H1 (cell line): Measurements from ENCODE around the gene ABCD1. TPM values are rescaled to one million over a fixed set of nuclear protein-coding genes. Genes with fewer than 3 reads are reported as not detected.
"Not testable (repeated sequence)": the region's sequence is repeated elsewhere in the genome, so short reads cannot be mapped to it uniquely, and the experiment has no call there.

ENCODE experiments used
- CTCF ChIA-PET: fragments of 300-600 bp; sonication (Branson Sonifier 250); formaldehyde crosslinking; loops from one replicate; lab custom pipeline; 2021; ENCODE audit not compliant: partially characterized antibody; lab: Charles Lee
- POLR2A ChIA-PET: fragments of 300-600 bp; sonication (Branson Sonifier 250); formaldehyde crosslinking; loops from one replicate; lab custom pipeline; 2021; ENCODE audit warnings: inconsistent platforms; ENCODE audit not compliant: partially characterized antibody; lab: Charles Lee
- DNase-seq, 2 experiments: peaks; one replicate each; pipeline versions ENCODE4 v3.0.0 to v3.0.0-alpha.2; 2010 to 2022; ENCODE audit warnings: low spot score in 2 of 2, low read depth in 1 of 2, mixed read lengths in 1 of 2
- FAIRE-seq: peaks from 2 replicates; lab custom pipeline; 2011; peaks lifted over from hg19 to GRCh38; lab: Jason Lieb, UNC
- H2AFZ ChIP-seq: 2 replicates; pipeline ENCODE4 v1.8.1; 2012; ENCODE audit warnings: low read length, inconsistent platforms
- H2AK5ac ChIP-seq: 2 replicates; pipeline ENCODE4 v1.6.1; 2013; ENCODE audit warnings: low read depth, low read length
- H2BK120ac ChIP-seq: replicated peaks from 2 replicates; pipeline ENCODE3; 2013; ENCODE audit warnings: low read depth, low read length, inconsistent platforms
- H2BK12ac ChIP-seq: 2 replicates; pipeline ENCODE4 v1.6.1; 2013; ENCODE audit warnings: low read depth, low read length
- H2BK15ac ChIP-seq: 2 replicates; pipeline ENCODE4 v1.6.1; 2013; ENCODE audit warnings: low read length
- H2BK20ac ChIP-seq: 2 replicates; pipeline ENCODE4 v1.6.1; 2013; ENCODE audit warnings: low read length
- H2BK5ac ChIP-seq: 2 replicates; pipeline ENCODE4 v1.6.1; 2013; ENCODE audit warnings: low read depth, low read length
- H3K14ac ChIP-seq: 2 replicates; pipeline ENCODE4 v1.6.1; 2013; ENCODE audit warnings: inconsistent platforms; ENCODE audit not compliant: insufficient read length
- H3K18ac ChIP-seq: 2 replicates; pipeline ENCODE4 v1.6.1; 2013; ENCODE audit warnings: low read length; ENCODE audit errors: extremely low read depth
- H3K23ac ChIP-seq: 2 replicates; pipeline ENCODE4 v1.6.1; 2013; ENCODE audit warnings: inconsistent platforms; ENCODE audit not compliant: insufficient read length
- H3K23me2 ChIP-seq: 2 replicates; pipeline ENCODE4 v1.6.1; 2013; ENCODE audit warnings: low read depth, low read length
- H3K27ac ChIP-seq: 2 replicates; pipeline ENCODE4 v1.6.1; 2011; ENCODE audit warnings: low read depth, low read length, inconsistent platforms
- H3K27me3 ChIP-seq, 4 experiments: replicated peaks in 1 of 4; 1 replicate in 1 of 4; 2 replicates in 3 of 4; pipeline versions ENCODE4 v1.6.1 to v1.8.1; 2011 to 2013; ENCODE audit warnings: low read length in 3 of 4, mild to moderate bottlenecking in 3 of 4, inconsistent platforms in 2 of 4, mixed read lengths in 2 of 4, moderate library complexity in 1 of 4; ENCODE audit not compliant: control insufficient read depth in 3 of 4, insufficient read depth in 3 of 4; ENCODE audit errors: extremely low read depth in 1 of 4
- H3K36me3 ChIP-seq, 4 experiments: 2 replicates each; pipeline versions ENCODE4 v1.6.1 to v1.8.1; 2011 to 2013; ENCODE audit warnings: mild to moderate bottlenecking in 4 of 4, low read length in 3 of 4, moderate library complexity in 2 of 4, control low read depth in 1 of 4, inconsistent platforms in 1 of 4; ENCODE audit not compliant: insufficient read depth in 4 of 4, control insufficient read depth in 2 of 4
- H3K4ac ChIP-seq: replicated peaks from 2 replicates; pipeline ENCODE3; 2013; ENCODE audit warnings: low read length, low read depth, mixed read lengths, inconsistent platforms; ENCODE audit not compliant: insufficient read length
- H3K4me1 ChIP-seq, 4 experiments: replicated peaks in 1 of 4; 1 replicate in 1 of 4; 2 replicates in 3 of 4; pipeline versions ENCODE4 v1.6.1 to v1.8.1; 2011 to 2013; ENCODE audit warnings: low read length in 3 of 4, inconsistent platforms in 2 of 4, mixed read lengths in 1 of 4; ENCODE audit not compliant: insufficient read depth in 4 of 4, control insufficient read depth in 3 of 4
- H3K4me2 ChIP-seq, 2 experiments: 2 replicates each; pipeline versions ENCODE4 v1.6.1 to v1.8.1; 2011 to 2013; ENCODE audit warnings: low read depth in 2 of 2, low read length in 2 of 2, control low read depth in 1 of 2, inconsistent platforms in 1 of 2, mild to moderate bottlenecking in 1 of 2; ENCODE audit not compliant: insufficient read depth in 1 of 2
- H3K4me3 ChIP-seq, 4 experiments: fragments of 200-600, 300-600 bp in 1 of 4; sonication (generic), shearing (Covaris generic), sonication (Bioruptor Twin) in 1 of 4; 2 replicates each; pipeline versions ENCODE4 v1.5.1 to v1.8.1; 2011 to 2016; ENCODE audit warnings: low read length in 4 of 4, low read depth in 3 of 4, control low read depth in 2 of 4, inconsistent platforms in 2 of 4, mild to moderate bottlenecking in 2 of 4, mixed read lengths in 1 of 4, moderate library complexity in 1 of 4; ENCODE audit not compliant: insufficient read depth in 2 of 4; ENCODE audit errors: extremely low read depth in 1 of 4
- H3K56ac ChIP-seq: replicated peaks from 2 replicates; pipeline ENCODE3; 2013; ENCODE audit warnings: low read depth, mild to moderate bottlenecking, mixed read lengths, low read length, inconsistent platforms; ENCODE audit not compliant: insufficient read length
- H3K79me1 ChIP-seq: 2 replicates; pipeline ENCODE4 v1.6.1; 2013; ENCODE audit warnings: low read depth, low read length, control low read depth
- H3K79me2 ChIP-seq, 2 experiments: 2 replicates each; pipeline versions ENCODE4 v1.6.1 to v1.8.1; 2012 to 2013; ENCODE audit warnings: low read length in 2 of 2, mild to moderate bottlenecking in 2 of 2, inconsistent platforms in 1 of 2; ENCODE audit not compliant: insufficient read depth in 2 of 2, control insufficient read depth in 1 of 2
- H3K9ac ChIP-seq, 4 experiments: replicated peaks in 1 of 4; 1 replicate in 1 of 4; 2 replicates in 3 of 4; pipeline versions ENCODE4 v1.6.1 to v1.8.1; 2011 to 2013; ENCODE audit warnings: low read depth in 3 of 4, low read length in 3 of 4, control low read depth in 2 of 4, mild to moderate bottlenecking in 2 of 4, moderate library complexity in 2 of 4, inconsistent platforms in 1 of 4; ENCODE audit errors: extremely low read depth in 1 of 4
- H3K9me3 ChIP-seq, 2 experiments: 2 replicates each; pipeline versions ENCODE4 v1.6.1 to v1.8.1; 2012 to 2013; ENCODE audit warnings: mild to moderate bottlenecking in 2 of 2, moderate library complexity in 2 of 2, control low read depth in 1 of 2, inconsistent platforms in 1 of 2, low read depth in 1 of 2, low read length in 1 of 2, mixed read lengths in 1 of 2; ENCODE audit not compliant: insufficient read depth in 2 of 2
- H4K20me1 ChIP-seq, 2 experiments: replicated peaks in 1 of 2; 2 replicates each; pipeline versions ENCODE3 to v1.8.1; 2011 to 2013; ENCODE audit warnings: inconsistent platforms in 2 of 2, low read length in 2 of 2, mild to moderate bottlenecking in 1 of 2; ENCODE audit not compliant: insufficient read depth in 2 of 2, control insufficient read depth in 1 of 2
- H4K5ac ChIP-seq: 2 replicates; pipeline ENCODE4 v1.6.1; 2013; ENCODE audit warnings: low read length, low read depth, mixed read lengths, inconsistent platforms; ENCODE audit not compliant: insufficient read length
- H4K8ac ChIP-seq: 2 replicates; pipeline ENCODE4 v1.8.0; 2013; ENCODE audit warnings: mild to moderate bottlenecking, moderate library complexity, low read length, inconsistent platforms; ENCODE audit not compliant: insufficient read depth; ENCODE audit errors: extremely low read depth
- H4K91ac ChIP-seq: replicated peaks from 2 replicates; pipeline ENCODE3; 2013; ENCODE audit warnings: low read length, mixed read lengths, inconsistent platforms; ENCODE audit not compliant: insufficient read length
- WGBS, 2 experiments: shearing (Covaris generic) in 1 of 2; methylation state at CpG; one replicate each; pipeline versions ENCODE4 v1.1.6 to v1.1.7; 2013 to 2015; ENCODE audit warnings: low lambda C conversion rate in 2 of 2, mixed read lengths in 2 of 2, inconsistent platforms in 1 of 2, low coverage in 1 of 2, missing lambda C conversion rate in 1 of 2; ENCODE audit not compliant: insufficient replicate concordance in 2 of 2, insufficient coverage in 1 of 2, insufficient read length in 1 of 2; ENCODE audit errors: extremely low coverage in 1 of 2, missing lambda C conversion rate in 1 of 2; 5-methylcytosine and 5-hydroxymethylcytosine counted together
- polyA plus RNA-seq, 7 experiments: library from polyadenylated mRNA; depleted of rRNA in 3 of 7; stranded (reverse) in 5 of 7; unstranded in 2 of 7; fragments of >200 nt in 5 of 7; fragments of 200-250 nt in 2 of 7; gene quantifications; 1 replicate in 5 of 7; 2 replicates in 1 of 7; 4 replicates in 1 of 7; pipeline versions ENCODE4 v1.2.1 to v1.2.3, GENCODE V29; 2011 to 2013; ENCODE audit warnings: missing spikeins in 2 of 7, mixed read lengths in 2 of 7
- total RNA-seq: library from RNA; stranded (reverse); fragmentation: NEBNext Ultra II Directional; extraction: Animal tissue kit (Norgen Biotek cat#: 25700); gene quantifications from 2 replicates; pipeline ENCODE4 v1.2.1, GENCODE V29; 2021

Gene ABCD1
- total and polyA plus RNA-seq, 2 of the 8 experiments (the other 6 are each of a cell fraction or from before 2014, with no cell fraction given) = 3.1 to 6.6 TPM

DNA sequence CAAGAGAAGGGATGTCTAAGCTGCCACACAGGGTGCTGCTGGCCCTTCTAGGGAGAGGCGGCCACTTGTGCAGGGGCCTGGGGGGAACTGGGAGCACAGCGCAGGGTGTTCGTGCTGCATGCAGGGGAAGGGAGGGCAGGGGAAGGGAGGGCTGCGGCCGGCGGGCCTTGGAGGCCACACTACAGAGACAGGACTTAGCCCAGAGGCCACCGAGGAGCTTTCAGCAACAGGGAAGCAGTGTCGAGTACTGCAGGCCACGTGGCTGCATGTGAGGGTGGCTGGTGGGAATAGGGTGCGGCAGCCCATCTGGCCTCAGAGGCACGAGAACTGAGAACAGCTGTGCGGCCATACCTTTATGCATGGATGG, 20.4 kb downstream of the ABCD1 start:
- H3K9ac ChIP-seq, H3K9me3 ChIP-seq, H3K4ac ChIP-seq, H2BK12ac ChIP-seq, H3K23ac ChIP-seq, H2AK5ac ChIP-seq, H4K91ac ChIP-seq, H2BK5ac ChIP-seq, FAIRE-seq, H3K23me2 ChIP-seq, H3K4me1 ChIP-seq, H3K14ac ChIP-seq, H3K18ac ChIP-seq, DNase-seq, H2AFZ ChIP-seq, H3K79me1 ChIP-seq, H3K56ac ChIP-seq, H4K5ac ChIP-seq, H3K27ac ChIP-seq, H2BK120ac ChIP-seq, H2BK15ac ChIP-seq, H4K8ac ChIP-seq, H3K36me3 ChIP-seq, H4K20me1 ChIP-seq, H2BK20ac ChIP-seq, H3K27me3 ChIP-seq, H3K79me2 ChIP-seq: not testable (repeated sequence)
- ChIA-PET CTCF (interaction anchor here (0.9 to 1.6 kb wide), 3 partner anchors 10 to 18 kb away, joined by 3 to 4 read pairs (median 4); no protein-coding TSS in a partner anchor), POLR2A (interaction anchor here (0.6 kb wide), 1 partner anchor 16 kb away, joined by 3 read pairs; no protein-coding TSS in a partner anchor)
- WGBS, 2 experiments = 100% methylated on average over 1 of the region's 12 CpGs; no CpG with 5 or more reads in 1 of the 2 experiments
- Histone ChIP-seq H3K4me3 (peak overlapping the region in 1 of 4 experiments; percentile 60; a peak in 1 of 8 replicates), H3K4me2 (peak overlapping the region in 1 of 2 experiments; percentile 60; a peak in 2 of 4 replicates)
